K562 (cell line): ENCODE results near the gene MBNL2. TPM values are rescaled to one million over a fixed set of nuclear protein-coding genes. Genes with fewer than 3 reads are reported as not detected.

Source experiments
- ATAC-seq: fragments of 200-7000 bp; cut with Tn5 transposase; 3 replicates; pipeline ENCODE4 v1.9.1; 2020; ENCODE audit warnings: moderate library complexity
- BruUV-seq: library from RNA; stranded (reverse); fragments of 400-500 nt; replicated peaks from 2 replicates; lab custom pipeline; 2021; lab: Mats Ljungman, UMichigan
- CTCF ChIA-PET: fragments of 300-600 bp; formaldehyde crosslinking; extraction: SDS; loops from one replicate; lab custom pipeline; 2021; ENCODE audit warnings: low intra/inter-chr PET ratio; lab: Yijun Ruan, JAX
- POLR2A ChIA-PET: fragments of 300-600, 350-650 bp; sonication (Branson Sonifier 250); formaldehyde crosslinking; extraction: SDS; loops from one replicate; lab custom pipeline; 2021; ENCODE audit warnings: antibody characterized with exemption, inconsistent platforms; lab: Yijun Ruan, JAX
- DNase-seq, 4 experiments: peaks; one replicate each; pipeline versions ENCODE4 v3.0.0 to v3.0.0-alpha.2; 2011 to 2018; ENCODE audit warnings: low spot score in 3 of 4, mixed read lengths in 3 of 4; ENCODE audit errors: extremely low read depth in 1 of 4
- FAIRE-seq: peaks from 2 replicates; lab custom pipeline; 2011; peaks lifted over from hg19 to GRCh38; lab: Jason Lieb, UNC
- H2AFZ ChIP-seq: 2 replicates; pipeline ENCODE4 v1.6.0; 2011; ENCODE audit warnings: low read depth, low read length, control low read depth, inconsistent platforms
- H3K27ac ChIP-seq: fragments of 200-600 bp; 3 replicates; pipeline ENCODE4 v1.8.0; 2011; ENCODE audit warnings: low read depth, mild to moderate bottlenecking, control low read depth, inconsistent platforms, low read length, moderate library complexity, mixed read lengths; ENCODE audit errors: extremely low read depth
- H3K27me3 ChIP-seq, 2 experiments: fragments of 300-600 bp in 1 of 2; 2 replicates in 1 of 2; 3 replicates in 1 of 2; pipeline versions ENCODE4 v1.6.0 to v1.8.0; 2011; ENCODE audit warnings: inconsistent platforms in 2 of 2, low read length in 2 of 2, mild to moderate bottlenecking in 1 of 2, mixed read lengths in 1 of 2, moderate library complexity in 1 of 2; ENCODE audit not compliant: control insufficient read depth in 2 of 2, insufficient read depth in 2 of 2
- H3K36me3 ChIP-seq: fragments of 300-600 bp; 3 replicates; pipeline ENCODE4 v1.8.0; 2011; ENCODE audit warnings: mild to moderate bottlenecking, low read length, inconsistent platforms; ENCODE audit not compliant: control insufficient read depth, insufficient read depth
- H3K4me1 ChIP-seq, 2 experiments: fragments of 200-600 bp in 1 of 2; replicated peaks in 1 of 2; 2 replicates in 1 of 2; 3 replicates in 1 of 2; pipeline versions ENCODE4 v1.5.1 to v1.8.0; 2011; ENCODE audit warnings: inconsistent platforms in 2 of 2, low read length in 2 of 2, mild to moderate bottlenecking in 1 of 2, mixed read lengths in 1 of 2, moderate library complexity in 1 of 2; ENCODE audit not compliant: control insufficient read depth in 2 of 2, insufficient read depth in 2 of 2
- H3K4me2 ChIP-seq: 2 replicates; pipeline ENCODE4 v1.6.1; 2011; ENCODE audit warnings: low read length, control low read depth, inconsistent platforms, mixed read lengths; ENCODE audit not compliant: insufficient read depth
- H3K4me3 ChIP-seq: fragments of 200-600 bp; sonication (generic), shearing (Covaris generic); 2 replicates; pipeline ENCODE4 v1.5.1; 2016; ENCODE audit warnings: control low read depth, inconsistent platforms
- H3K79me2 ChIP-seq: fragments of 200-600 bp; 3 replicates; pipeline ENCODE4 v1.8.0; 2011; ENCODE audit warnings: low read length, inconsistent platforms; ENCODE audit not compliant: control insufficient read depth, insufficient read depth
- H3K9ac ChIP-seq, 2 experiments: 2 replicates each; pipeline versions ENCODE4 v1.6.0 to v1.6.1; 2011; ENCODE audit warnings: low read depth in 2 of 2, low read length in 2 of 2, control low read depth in 1 of 2, inconsistent platforms in 1 of 2, mild to moderate bottlenecking in 1 of 2, mixed read lengths in 1 of 2; ENCODE audit not compliant: insufficient read depth in 1 of 2
- H3K9me1 ChIP-seq: one replicate; pipeline ENCODE4 v1.6.0; 2011; ENCODE audit warnings: inconsistent platforms, mild to moderate bottlenecking, low read length, moderate library complexity; ENCODE audit not compliant: control insufficient read depth, insufficient read depth
- H3K9me3 ChIP-seq: replicated peaks from 2 replicates; pipeline ENCODE4 v1.5.1; 2011; ENCODE audit warnings: low read depth, low read length, inconsistent platforms; ENCODE audit not compliant: control insufficient read depth, insufficient read depth
- H4K20me1 ChIP-seq: replicated peaks from 2 replicates; pipeline ENCODE4 v1.6.1; 2011; ENCODE audit warnings: low read length, inconsistent platforms, mixed read lengths; ENCODE audit not compliant: control insufficient read depth, insufficient read depth
- CBX1 ChIP-seq: sonication (generic); IDR thresholded peaks from 2 replicates; pipeline ENCODE4 v1.6.1; 2016; ENCODE audit warnings: antibody characterized with exemption, low read depth, mild to moderate bottlenecking
- CHCHD3 ChIP-seq: fragments of 250-450 bp; sonication (Bioruptor Pico); IDR thresholded peaks from 2 replicates; pipeline ENCODE4 v2.1.2; 2022; ENCODE audit warnings: mild to moderate bottlenecking
- EHMT2 ChIP-seq: fragments of 450-650 bp; IDR thresholded peaks from 2 replicates; pipeline ENCODE4 v1.6.1; 2018; ENCODE audit warnings: antibody characterized with exemption
- ESRRB ChIP-seq: fragments of 250-450 bp; sonication (Bioruptor Pico); IDR thresholded peaks from 2 replicates; pipeline ENCODE4 v1.5.0; 2020; ENCODE audit warnings: mild to moderate bottlenecking, moderate library complexity, borderline replicate concordance
- GTF3C2 ChIP-seq: IDR thresholded peaks from 3 replicates; pipeline ENCODE4 v1.6.1; 2011; ENCODE audit warnings: borderline replicate concordance, mild to moderate bottlenecking, moderate library complexity; ENCODE audit not compliant: insufficient read length; ENCODE audit errors: extremely low read depth
- HNRNPUL1 ChIP-seq: fragments of 200-400 bp; formaldehyde crosslinking; IDR thresholded peaks from 2 replicates; pipeline ENCODE4 v1.6.1; 2017; ENCODE audit warnings: low read length
- PYGO2 ChIP-seq: fragments of 450-650 bp; IDR thresholded peaks from 2 replicates; pipeline ENCODE4 v1.6.1; 2016; ENCODE audit warnings: mild to moderate bottlenecking, missing genetic modification characterization, moderate library complexity, missing compliant biosample characterization
- SMAD1 ChIP-seq: fragments of 150-350 bp; IDR thresholded peaks from 2 replicates; pipeline ENCODE4 v1.6.1; 2014; ENCODE audit warnings: low read length, low read depth; ENCODE audit not compliant: partially characterized antibody
- SMC3 ChIP-seq: conservative IDR thresholded peaks from 2 replicates; pipeline ENCODE4 v1.6.1; 2011; ENCODE audit warnings: low read depth, low read length, improper control_type of control experiment; ENCODE audit not compliant: insufficient read depth
- ZBTB7A ChIP-seq: IDR thresholded peaks from 2 replicates; pipeline ENCODE4 v1.6.1; 2011; ENCODE audit warnings: low read depth, mild to moderate bottlenecking, low read length, moderate library complexity, borderline replicate concordance; ENCODE audit not compliant: control insufficient read depth
- ZFPM2 ChIP-seq: fragments of 250-450 bp; sonication (Bioruptor Pico); IDR thresholded peaks from 2 replicates; pipeline ENCODE4 v1.5.1; 2022; ENCODE audit warnings: mild to moderate bottlenecking
- WGBS: fragments of 100-300 bp; shearing (Covaris generic); methylation state at CpG from one replicate; pipeline ENCODE4 v1.1.6; 2016; ENCODE audit warnings: low coverage, mixed read lengths; ENCODE audit not compliant: insufficient coverage; ENCODE audit errors: missing lambda C conversion rate; 5-methylcytosine and 5-hydroxymethylcytosine counted together
- in situ Hi-C: fragments of 300-500 bp; cut with MboI; formaldehyde crosslinking; loops from 4 replicates; pipeline ENCODE4 v1.15.0; 2018; ENCODE audit warnings: inconsistent platforms, mixed read lengths
- intact Hi-C: fragments of 100-400 bp; cut with micrococcal nuclease; formaldehyde crosslinking; loops from 2 replicates; pipeline ENCODE4 v1.14.2; 2022
- polyA plus RNA-seq, 8 experiments: library from polyadenylated mRNA; depleted of rRNA in 4 of 8; stranded (reverse) in 5 of 8; unstranded in 3 of 8; fragments of >200 nt; fragmentation: Nextera tagmentation in 2 of 8; fragmentation: Illumina TruSeq in 1 of 8; extraction: Ambion mirVana in 2 of 8; extraction: Trizol in 1 of 8; gene quantifications; 2 replicates each; pipeline versions ENCODE4 v1.2.1 to v1.2.3, GENCODE V29; 2011 to 2014; ENCODE audit warnings: inconsistent platforms in 1 of 8, missing spikeins in 1 of 8
- total RNA-seq, 7 experiments: library from RNA; depleted of rRNA in 6 of 7; stranded (reverse); fragments of >200 nt in 6 of 7; fragmentation: Illumina TruSeq in 2 of 7; extraction: Trizol in 2 of 7; gene quantifications; 2 replicates each; pipeline versions ENCODE4 v1.2.1 to v1.2.3, GENCODE V29; 2011 to 2021; ENCODE audit warnings: low replicate concordance in 1 of 7
- TF ChIP-seq, protein P1 (sequence below): fragments of 450-650 bp; IDR thresholded peaks from 2 replicates; pipeline ENCODE4 v1.7.1; 2018; ENCODE audit warnings: mild to moderate bottlenecking, low read depth; ENCODE audit not compliant: partially characterized antibody

MBNL2 gene
- total and polyA plus RNA-seq, 9 of the 15 experiments (the other 6 are each of a cell fraction or from before 2014, with no cell fraction given) = 7.0 to 24.8 (median 13.8) TPM

- TF ChIP-seq CHCHD3 (CRISPR knock-in tag) (no peak), HNRNPUL1 (no peak), ZBTB7A (peak; percentile 57; the same call in 1 of the 2 replicates)
Observed at GRCh38 chr13:97434397-97435201, 212.5 kb downstream of the MBNL2 start (continued).

DNA sequence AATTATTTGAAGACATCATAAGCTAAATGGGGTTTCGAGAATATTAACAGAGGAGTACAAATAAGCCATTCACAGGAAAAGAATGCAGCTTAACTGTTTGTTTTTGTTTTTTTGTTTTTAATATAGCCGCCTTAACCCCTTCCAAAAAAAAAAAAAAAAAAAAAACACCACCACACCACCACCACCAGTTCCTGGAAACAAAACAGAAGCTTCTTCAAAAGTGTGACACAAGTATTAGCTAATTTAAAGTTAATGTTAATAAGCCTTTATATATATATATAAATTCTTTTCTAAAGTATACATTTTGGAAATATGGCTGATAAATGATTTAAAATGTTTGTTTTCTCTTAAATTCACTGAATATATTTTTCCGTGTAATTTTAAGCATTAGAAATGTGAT is 213.2 kb downstream of the MBNL2 start:
- POLR2A ChIA-PET = no interaction called here
- peak overlapping the region in 1 of 2 experiments; percentile 36; a peak in 1 of 4 replicates for H3K9ac ChIP-seq
- no peak for TF ChIP-seq CBX1
- no peak for TF ChIP-seq GTF3C2
- TF ChIP-seq, protein P1, sequence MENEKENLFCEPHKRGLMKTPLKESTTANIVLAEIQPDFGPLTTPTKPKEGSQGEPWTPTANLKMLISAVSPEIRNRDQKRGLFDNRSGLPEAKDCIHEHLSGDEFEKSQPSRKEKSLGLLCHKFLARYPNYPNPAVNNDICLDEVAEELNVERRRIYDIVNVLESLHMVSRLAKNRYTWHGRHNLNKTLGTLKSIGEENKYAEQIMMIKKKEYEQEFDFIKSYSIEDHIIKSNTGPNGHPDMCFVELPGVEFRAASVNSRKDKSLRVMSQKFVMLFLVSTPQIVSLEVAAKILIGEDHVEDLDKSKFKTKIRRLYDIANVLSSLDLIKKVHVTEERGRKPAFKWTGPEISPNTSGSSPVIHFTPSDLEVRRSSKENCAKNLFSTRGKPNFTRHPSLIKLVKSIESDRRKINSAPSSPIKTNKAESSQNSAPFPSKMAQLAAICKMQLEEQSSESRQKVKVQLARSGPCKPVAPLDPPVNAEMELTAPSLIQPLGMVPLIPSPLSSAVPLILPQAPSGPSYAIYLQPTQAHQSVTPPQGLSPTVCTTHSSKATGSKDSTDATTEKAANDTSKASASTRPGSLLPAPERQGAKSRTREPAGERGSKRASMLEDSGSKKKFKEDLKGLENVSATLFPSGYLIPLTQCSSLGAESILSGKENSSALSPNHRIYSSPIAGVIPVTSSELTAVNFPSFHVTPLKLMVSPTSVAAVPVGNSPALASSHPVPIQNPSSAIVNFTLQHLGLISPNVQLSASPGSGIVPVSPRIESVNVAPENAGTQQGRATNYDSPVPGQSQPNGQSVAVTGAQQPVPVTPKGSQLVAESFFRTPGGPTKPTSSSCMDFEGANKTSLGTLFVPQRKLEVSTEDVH = no peak
- TF ChIP-seq ESRRB (CRISPR knock-in tag) = no peak
- no peak for TF ChIP-seq PYGO2 (tag)
- TF ChIP-seq SMAD1 = no peak
- no peak for TF ChIP-seq ZFPM2 (CRISPR knock-in tag)
- TF ChIP-seq SMC3 = no peak
- no peak for TF ChIP-seq EHMT2

More for the DNA sequence above, 213.2 kb downstream of the MBNL2 start:
- H3K27ac ChIP-seq = no peak overlapping the region; the same call in 2 of the 3 replicates
- CTCF ChIA-PET = no interaction called here
- no peaks in the 10 kb centered on the region for H4K20me1 ChIP-seq
- H3K4me3 ChIP-seq = peak overlapping the region; percentile 52
- H3K79me2 ChIP-seq = peaks cover 24% of the 10 kb centered on the region
- no peaks in the 10 kb centered on the region; the same call in 1 of the 2 replicates for H3K9me3 ChIP-seq
- 3% methylated on average over 2 of the region's 3 CpGs for WGBS
- H3K36me3 ChIP-seq = no peaks in the 10 kb centered on the region
- no peak for FAIRE-seq
- H2AFZ ChIP-seq = peak overlapping the region; percentile 91; the same call in 1 of the 2 replicates
- peaks cover 6 to 16% of the 10 kb centered on the region in 2 experiments; a peak in 4 of 5 replicates for H3K4me1 ChIP-seq
- no peak for DNase-seq
- no peak for ATAC-seq
- no peaks in the 10 kb centered on the region for H3K9me1 ChIP-seq
- in situ Hi-C loops = no loop called here
- no TSS peak for BruUV-seq
- peak overlapping the region; percentile 83 for H3K4me2 ChIP-seq
- no peaks in the 10 kb centered on the region for H3K27me3 ChIP-seq
- intact Hi-C loops = loop anchor here (10.0 kb wide), 2 partner anchors 211 to 1761 kb away; partner anchors contain the start of genes DNAJC3 and MBNL2
